ENCODE results near the gene CKLF. TPM values are rescaled to one million over a fixed set of nuclear protein-coding genes. Genes with fewer than 3 reads are reported as not detected.

CKLF gene, protein sequence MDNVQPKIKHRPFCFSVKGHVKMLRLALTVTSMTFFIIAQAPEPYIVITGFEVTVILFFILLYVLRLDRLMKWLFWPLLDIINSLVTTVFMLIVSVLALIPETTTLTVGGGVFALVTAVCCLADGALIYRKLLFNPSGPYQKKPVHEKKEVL
- polyA plus RNA-seq (2012; ENCODE audit: missing spikeins) = 81.1 TPM

DNA sequence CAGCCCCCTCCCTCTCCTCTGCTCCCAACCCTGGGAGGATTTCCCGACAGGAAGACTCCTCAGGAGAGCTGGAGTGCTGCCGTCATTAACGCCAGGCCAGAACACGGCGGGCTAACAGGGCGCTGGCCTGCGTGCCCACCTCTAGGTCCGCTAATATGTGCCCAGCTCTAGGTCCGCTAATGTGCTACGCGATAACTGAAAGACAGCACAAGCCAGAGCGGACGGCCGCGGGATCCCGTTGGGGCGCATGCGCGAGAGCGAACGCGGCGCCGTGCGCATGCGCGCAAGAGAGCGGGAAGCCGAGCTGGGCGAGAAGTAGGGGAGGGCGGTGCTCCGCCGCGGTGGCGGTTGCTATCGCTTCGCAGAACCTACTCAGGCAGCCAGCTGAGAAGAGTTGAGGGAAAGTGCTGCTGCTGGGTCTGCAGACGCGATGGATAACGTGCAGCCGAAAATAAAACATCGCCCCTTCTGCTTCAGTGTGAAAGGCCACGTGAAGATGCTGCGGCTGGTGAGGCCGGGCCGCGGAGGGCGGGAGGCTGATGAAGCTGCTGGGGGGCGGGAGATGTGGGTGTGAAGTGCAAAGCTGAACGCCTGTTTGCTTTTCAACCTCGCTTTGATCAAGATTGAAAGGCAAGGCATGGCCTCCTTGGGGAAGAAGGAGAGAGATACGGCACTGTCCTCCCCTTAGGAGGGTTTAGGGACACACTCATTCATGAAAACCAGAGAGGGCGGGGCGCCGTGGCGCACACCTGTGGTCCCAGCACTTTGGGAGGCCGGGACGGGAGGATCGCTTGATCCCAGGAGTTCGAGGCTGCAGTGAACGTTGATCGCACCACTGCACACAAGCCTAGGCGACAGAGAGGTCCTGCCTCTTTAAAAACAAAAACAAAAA, at the start of gene CKLF:
TSS of gene CKLF (plus strand) at position 291 of the 892 bp plus-strand sequence. CDS start at position 431, 140 bp downstream.
- TF ChIP-seq TAF1 (IDR thresholded peaks at IDR 0.05; ENCODE audit: borderline replicate concordance, low read depth, low read length) (peak; percentile 62; the same call in 1 of the 2 replicates), POLR2AphosphoS5 (IDR thresholded peaks at IDR 0.05; ENCODE audit: low read depth, low read length) (peak; percentile 71), POLR2A (IDR thresholded peaks at IDR 0.05; ENCODE audit: low read depth, low read length) (peak; percentile 89)
- peak; percentile 89 for DNase-seq (ENCODE audit: insufficient read length)
- peak; percentile 91 for FAIRE-seq

DNA sequence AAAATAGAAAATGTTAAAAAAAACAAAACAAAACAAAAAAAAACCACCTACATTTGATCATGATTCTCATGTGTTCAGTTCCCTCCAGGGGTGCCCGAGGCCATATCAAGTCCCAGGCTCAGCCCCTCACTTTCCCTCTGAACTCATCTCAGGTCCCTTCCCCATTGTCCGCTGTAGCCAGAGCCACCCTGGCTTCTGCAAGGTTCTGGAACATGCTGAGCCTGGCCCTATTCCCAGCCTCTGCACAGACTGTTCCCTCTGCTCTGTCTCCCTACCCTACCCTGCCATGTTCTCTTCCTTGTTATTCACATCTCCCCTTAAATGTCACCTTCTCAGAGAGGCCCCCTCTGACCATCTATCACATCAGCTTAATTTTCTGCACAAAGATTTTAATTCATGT, 49.3 kb upstream of the CKLF start:
- FAIRE-seq (no peak), DNase-seq (ENCODE audit: insufficient read length) (no peak)
- no peak for TF ChIP-seq POLR2AphosphoS5 (IDR thresholded peaks at IDR 0.05; ENCODE audit: low read depth, low read length)
- no peak for TF ChIP-seq POLR2A (IDR thresholded peaks at IDR 0.05; ENCODE audit: low read depth, low read length)
- TF ChIP-seq TAF1 (IDR thresholded peaks at IDR 0.05; ENCODE audit: borderline replicate concordance, low read depth, low read length) = no peak

DNA sequence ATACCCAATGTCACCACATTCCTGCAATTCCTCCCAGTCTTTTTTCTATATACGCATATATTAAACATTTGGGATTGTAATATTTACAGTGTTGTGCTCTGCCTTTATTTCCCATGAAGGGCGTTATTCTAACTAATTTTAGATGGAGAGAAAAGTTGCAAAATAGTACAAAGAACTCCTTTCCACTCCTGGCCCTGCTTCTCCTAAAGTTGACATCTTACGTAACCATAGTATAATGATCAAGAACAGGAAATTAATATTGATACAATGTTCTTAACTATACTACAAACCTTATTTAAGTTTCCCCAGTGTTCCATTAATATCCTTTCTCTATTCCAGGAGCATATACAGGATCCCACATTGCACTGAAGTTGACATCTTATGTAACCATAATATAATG, 48.8 kb upstream of the CKLF start:
- no peak for TF ChIP-seq POLR2A (IDR thresholded peaks at IDR 0.05; ENCODE audit: low read depth, low read length)
- no peak for TF ChIP-seq POLR2AphosphoS5 (IDR thresholded peaks at IDR 0.05; ENCODE audit: low read depth, low read length)
- TF ChIP-seq TAF1 (IDR thresholded peaks at IDR 0.05; ENCODE audit: borderline replicate concordance, low read depth, low read length) = no peak
- DNase-seq (ENCODE audit: insufficient read length) = no peak
- FAIRE-seq = no peak

DNA sequence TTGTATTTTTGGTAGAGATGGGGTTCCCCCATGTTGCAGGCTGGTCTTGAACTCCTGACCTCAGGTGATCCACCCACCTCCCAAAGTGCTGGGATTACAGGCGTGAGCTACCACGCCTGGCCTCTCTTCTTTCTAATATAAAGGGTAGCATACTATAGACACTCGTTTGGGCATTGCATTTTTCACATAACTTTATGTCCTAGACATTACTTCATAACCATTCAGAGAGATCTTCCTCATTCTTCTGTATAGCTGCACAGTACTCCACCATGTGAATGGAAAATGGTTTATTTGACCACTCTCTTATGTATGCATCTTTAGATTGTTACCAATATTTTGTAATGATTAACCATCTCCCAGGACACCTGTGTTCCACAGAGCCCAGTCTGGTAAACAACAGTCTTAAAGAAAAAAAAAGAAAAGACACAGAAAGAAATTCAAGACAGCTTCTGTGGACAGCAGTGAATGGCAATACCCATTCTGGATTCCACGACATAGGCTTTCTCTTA, 44.6 kb upstream of the CKLF start:
- FAIRE-seq = no peak

DNA sequence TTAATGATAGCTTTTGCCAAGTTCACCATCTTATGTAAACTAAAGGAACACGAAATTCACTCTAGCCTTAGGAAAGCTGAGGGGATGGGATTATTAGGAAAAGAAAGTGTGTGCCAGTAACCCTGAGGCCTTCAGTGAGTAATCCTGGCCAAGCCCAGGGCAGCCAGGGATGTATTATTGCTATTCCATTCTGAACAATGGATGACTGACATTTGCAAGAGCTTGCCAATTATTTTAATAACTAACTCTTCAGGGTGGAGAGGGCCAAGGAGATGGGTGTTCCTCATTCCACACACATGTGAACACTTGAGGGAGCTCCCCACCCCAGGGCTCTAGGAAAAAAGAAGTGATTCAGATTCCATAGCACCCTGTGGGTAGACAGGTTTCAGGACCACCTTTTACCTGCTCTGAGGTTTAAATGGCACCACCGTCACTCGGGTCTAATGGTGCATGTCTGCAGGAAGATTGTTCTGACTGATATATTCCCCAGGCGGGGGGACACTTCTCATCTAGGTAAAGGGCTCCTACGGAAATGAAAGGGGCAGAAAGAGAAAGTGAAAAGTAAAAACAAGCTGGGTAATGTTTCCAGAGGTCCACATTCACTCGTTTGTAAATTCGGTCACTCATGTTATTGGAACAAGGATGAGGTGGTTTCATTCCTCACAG, 44.0 kb upstream of the CKLF start:
- no peak for FAIRE-seq

More for the DNA sequence above, 44.6 kb upstream of the CKLF start:
- no peak for TF ChIP-seq POLR2A (IDR thresholded peaks at IDR 0.05; ENCODE audit: low read depth, low read length)
- TF ChIP-seq TAF1 (IDR thresholded peaks at IDR 0.05; ENCODE audit: borderline replicate concordance, low read depth, low read length) = no peak
- no peak for TF ChIP-seq POLR2AphosphoS5 (IDR thresholded peaks at IDR 0.05; ENCODE audit: low read depth, low read length)
- no peak for DNase-seq (ENCODE audit: insufficient read length)

DNA sequence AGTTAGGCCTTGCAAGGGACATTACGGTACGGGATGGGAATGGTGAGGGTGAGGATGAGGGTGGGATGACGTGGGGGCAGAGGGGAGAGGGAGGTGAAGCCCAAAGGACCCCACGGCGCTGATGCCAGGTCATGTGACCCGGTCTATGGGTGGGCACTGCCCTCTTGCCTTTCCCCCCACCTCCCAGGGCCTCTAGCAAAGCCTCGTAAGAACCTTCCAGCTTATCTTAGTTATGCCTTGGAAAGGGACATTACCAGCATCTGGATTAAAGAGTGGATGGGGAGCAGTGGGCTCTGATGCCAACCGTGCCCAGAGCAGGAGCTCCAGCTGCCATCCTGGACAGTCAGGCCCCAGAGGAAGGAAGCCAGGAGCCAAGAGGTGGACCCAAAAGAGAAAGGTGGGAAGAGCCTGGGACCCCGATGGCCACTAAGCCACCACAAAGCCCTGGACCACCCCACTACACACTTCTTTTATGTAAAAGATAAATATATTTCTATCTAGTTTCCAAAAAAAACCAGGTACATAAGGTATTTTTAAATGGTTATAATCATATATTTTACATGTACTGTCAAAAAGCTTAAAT, 43.4 kb upstream of the CKLF start:
- no peak for TF ChIP-seq TAF1 (IDR thresholded peaks at IDR 0.05; ENCODE audit: borderline replicate concordance, low read depth, low read length)
- no peak for TF ChIP-seq POLR2A (IDR thresholded peaks at IDR 0.05; ENCODE audit: low read depth, low read length)
- TF ChIP-seq POLR2AphosphoS5 (IDR thresholded peaks at IDR 0.05; ENCODE audit: low read depth, low read length) = no peak
- no peak for FAIRE-seq

More for the DNA sequence above, 44.0 kb upstream of the CKLF start:
- DNase-seq (ENCODE audit: insufficient read length) = no peak
- TF ChIP-seq TAF1 (IDR thresholded peaks at IDR 0.05; ENCODE audit: borderline replicate concordance, low read depth, low read length) = no peak
- no peak for TF ChIP-seq POLR2AphosphoS5 (IDR thresholded peaks at IDR 0.05; ENCODE audit: low read depth, low read length)
- no peak for TF ChIP-seq POLR2A (IDR thresholded peaks at IDR 0.05; ENCODE audit: low read depth, low read length)

DNA sequence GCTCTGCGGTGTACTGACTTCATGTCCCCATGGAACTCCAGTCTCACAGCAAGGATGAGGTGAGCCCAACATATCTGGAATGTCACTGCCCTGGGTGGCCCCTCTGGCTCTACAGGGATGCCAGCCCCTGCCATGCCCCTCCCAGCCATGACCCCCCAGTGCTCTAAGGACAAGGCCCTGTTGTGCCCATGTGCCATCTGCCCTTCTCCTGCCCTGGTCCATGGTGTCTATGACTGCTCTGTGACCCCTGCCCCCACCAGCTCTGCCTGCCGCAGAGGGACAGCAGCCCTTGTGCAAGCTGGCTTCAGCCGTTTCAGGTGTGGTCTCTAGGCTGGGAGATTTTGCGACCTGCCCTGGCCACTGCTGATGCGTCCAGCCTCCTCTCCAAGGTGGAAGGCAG, 42.8 kb upstream of the CKLF start:
- FAIRE-seq = no peak
- TF ChIP-seq POLR2AphosphoS5 (IDR thresholded peaks at IDR 0.05; ENCODE audit: low read depth, low read length) (no peak), TAF1 (IDR thresholded peaks at IDR 0.05; ENCODE audit: borderline replicate concordance, low read depth, low read length) (no peak), POLR2A (IDR thresholded peaks at IDR 0.05; ENCODE audit: low read depth, low read length) (no peak)

More for the DNA sequence above, 43.4 kb upstream of the CKLF start:
- DNase-seq (ENCODE audit: insufficient read length) = no peak

DNA sequence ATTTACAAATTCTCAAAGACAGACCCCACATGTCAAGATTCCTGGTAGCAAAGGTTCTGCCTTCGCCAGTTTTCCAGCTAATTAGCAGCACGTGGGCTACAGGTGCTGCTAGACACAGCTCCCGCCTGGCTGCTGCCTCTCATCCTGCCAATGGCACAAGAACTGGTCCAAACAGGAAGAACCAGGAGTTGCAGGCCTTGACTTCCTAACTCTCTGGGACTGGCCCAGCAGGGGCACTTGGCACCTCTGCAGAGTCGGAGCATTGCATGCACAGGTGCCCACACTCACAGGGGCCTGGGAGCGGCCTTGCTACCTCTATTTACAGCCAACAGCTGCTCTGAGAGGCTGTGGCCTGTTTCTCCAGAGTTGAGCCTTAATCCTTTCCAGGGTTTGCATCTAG, 42.1 kb upstream of the CKLF start:
- DNase-seq (ENCODE audit: insufficient read length) (no peak), FAIRE-seq (no peak)
- TF ChIP-seq POLR2A (IDR thresholded peaks at IDR 0.05; ENCODE audit: low read depth, low read length) (no peak), TAF1 (IDR thresholded peaks at IDR 0.05; ENCODE audit: borderline replicate concordance, low read depth, low read length) (no peak), POLR2AphosphoS5 (IDR thresholded peaks at IDR 0.05; ENCODE audit: low read depth, low read length) (no peak)

More for the DNA sequence above, 42.8 kb upstream of the CKLF start:
- no peak for DNase-seq (ENCODE audit: insufficient read length)

DNA sequence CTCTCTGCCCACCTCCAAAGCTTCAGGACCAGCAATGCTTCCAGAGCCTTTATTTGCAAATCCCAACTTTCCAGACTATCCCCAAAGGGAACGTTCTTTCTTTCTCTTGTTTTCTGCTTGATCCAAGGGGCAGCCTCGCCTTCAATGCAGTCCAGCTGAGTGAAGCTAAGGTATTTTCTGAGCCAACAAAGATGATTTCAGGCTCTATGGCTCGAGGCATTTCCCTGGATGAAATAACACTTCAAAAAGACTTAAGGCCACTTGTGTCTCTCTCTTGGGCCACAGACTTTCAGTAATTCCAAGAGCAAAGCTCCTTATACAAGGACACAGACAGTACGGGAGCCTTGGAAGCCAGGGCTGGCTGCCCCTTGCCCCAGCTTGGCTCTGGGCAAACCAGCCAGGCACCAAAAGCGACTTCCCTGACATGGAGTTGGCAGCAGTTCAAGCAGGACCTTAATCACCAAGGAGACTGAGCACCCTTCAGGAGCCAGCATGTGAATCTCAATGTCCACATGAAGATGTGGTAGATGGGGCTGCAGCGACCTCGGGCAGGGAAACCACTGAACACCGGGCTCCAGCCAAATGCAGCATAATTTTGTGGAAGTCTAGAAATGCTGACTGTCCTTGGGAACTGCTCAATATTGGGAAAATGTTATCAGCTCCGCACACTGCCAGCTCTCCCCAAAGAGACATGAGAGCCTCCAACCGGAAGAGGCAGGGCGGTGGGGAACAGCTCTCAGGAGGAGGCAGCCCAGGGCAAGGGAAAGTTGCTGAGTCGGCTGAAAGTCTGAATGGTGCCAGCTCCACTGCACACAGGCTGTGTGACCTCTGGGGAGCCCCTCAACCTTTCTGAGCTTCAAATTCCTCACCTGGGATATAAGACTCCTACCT, 41.4 kb upstream of the CKLF start:
- TF ChIP-seq TAF1 (IDR thresholded peaks at IDR 0.05; ENCODE audit: borderline replicate concordance, low read depth, low read length) = no peak
- TF ChIP-seq POLR2A (IDR thresholded peaks at IDR 0.05; ENCODE audit: low read depth, low read length) = no peak
- no peak for TF ChIP-seq POLR2AphosphoS5 (IDR thresholded peaks at IDR 0.05; ENCODE audit: low read depth, low read length)
- no peak for DNase-seq (ENCODE audit: insufficient read length)
- no peak for FAIRE-seq
